GM12878 (cell line): ENCODE data around the gene OSBPL7.

ENCODE experiments used
- EED ChIP-seq: sonication (generic); IDR thresholded peaks from 2 replicates; pipeline ENCODE4 v1.6.1; 2016; ENCODE audit warnings: antibody characterized with exemption, low read depth
- EP300 ChIP-seq, 2 experiments: fragments of 150-350 bp in 1 of 2; IDR thresholded peaks; 2 replicates each; pipeline ENCODE4 v1.6.1; 2011 to 2012; ENCODE audit warnings: low read depth in 2 of 2, low read length in 2 of 2, borderline replicate concordance in 1 of 2, improper control_type of control experiment in 1 of 2, inconsistent platforms in 1 of 2; ENCODE audit not compliant: control insufficient read depth in 1 of 2
- FOS ChIP-seq: IDR thresholded peaks from 3 replicates; pipeline ENCODE4 v1.6.1; 2011; ENCODE audit warnings: borderline replicate concordance; ENCODE audit not compliant: insufficient read length; ENCODE audit errors: extremely low read depth
- MYC ChIP-seq: IDR thresholded peaks from 2 replicates; pipeline ENCODE4 v1.6.1; 2011; ENCODE audit warnings: mild to moderate bottlenecking, low read length, moderate library complexity, inconsistent platforms; ENCODE audit not compliant: insufficient read depth, insufficient replicate concordance, insufficient read length, severe bottlenecking
- RAD21 ChIP-seq: IDR thresholded peaks from 2 replicates; pipeline ENCODE4 v1.6.1; 2011; ENCODE audit warnings: mild to moderate bottlenecking, low read depth, low read length, moderate library complexity; ENCODE audit not compliant: insufficient read depth
- ZNF622 ChIP-seq: fragments of 450-650 bp; IDR thresholded peaks from 2 replicates; pipeline ENCODE4 v1.6.1; 2017; ENCODE audit warnings: mild to moderate bottlenecking, inconsistent platforms
- ZSCAN29 ChIP-seq: fragments of 450-650 bp; IDR thresholded peaks from 2 replicates; pipeline ENCODE4 v1.6.1; 2017; ENCODE audit warnings: mild to moderate bottlenecking, moderate library complexity
- ZZZ3 ChIP-seq: IDR thresholded peaks from 2 replicates; pipeline ENCODE4 v1.6.1; 2011; ENCODE audit warnings: low read depth; ENCODE audit not compliant: control insufficient read depth, insufficient read length
- TF ChIP-seq, protein P1 (sequence below): IDR thresholded peaks from 2 replicates; pipeline ENCODE4 v1.6.1; 2012; ENCODE audit warnings: low read depth, low read length, improper control_type of control experiment
- TF ChIP-seq, protein P2 (sequence below), 3 experiments: IDR thresholded peaks in 2 of 3; conservative IDR thresholded peaks in 1 of 3; 2 replicates each; pipeline ENCODE4 v1.5.1; 2011; ENCODE audit warnings: low read depth in 3 of 3, low read length in 3 of 3, mild to moderate bottlenecking in 3 of 3, control low read depth in 2 of 3, moderate library complexity in 2 of 3, inconsistent platforms in 1 of 3, mixed read lengths in 1 of 3; ENCODE audit not compliant: control insufficient read depth in 2 of 3, insufficient read depth in 1 of 3; ENCODE audit errors: extremely low read depth in 1 of 3
- TF ChIP-seq, protein P3 (sequence below): fragments of 450-650 bp; IDR thresholded peaks from 2 replicates; pipeline ENCODE4 v1.6.1; 2017; ENCODE audit warnings: mild to moderate bottlenecking

DNA sequence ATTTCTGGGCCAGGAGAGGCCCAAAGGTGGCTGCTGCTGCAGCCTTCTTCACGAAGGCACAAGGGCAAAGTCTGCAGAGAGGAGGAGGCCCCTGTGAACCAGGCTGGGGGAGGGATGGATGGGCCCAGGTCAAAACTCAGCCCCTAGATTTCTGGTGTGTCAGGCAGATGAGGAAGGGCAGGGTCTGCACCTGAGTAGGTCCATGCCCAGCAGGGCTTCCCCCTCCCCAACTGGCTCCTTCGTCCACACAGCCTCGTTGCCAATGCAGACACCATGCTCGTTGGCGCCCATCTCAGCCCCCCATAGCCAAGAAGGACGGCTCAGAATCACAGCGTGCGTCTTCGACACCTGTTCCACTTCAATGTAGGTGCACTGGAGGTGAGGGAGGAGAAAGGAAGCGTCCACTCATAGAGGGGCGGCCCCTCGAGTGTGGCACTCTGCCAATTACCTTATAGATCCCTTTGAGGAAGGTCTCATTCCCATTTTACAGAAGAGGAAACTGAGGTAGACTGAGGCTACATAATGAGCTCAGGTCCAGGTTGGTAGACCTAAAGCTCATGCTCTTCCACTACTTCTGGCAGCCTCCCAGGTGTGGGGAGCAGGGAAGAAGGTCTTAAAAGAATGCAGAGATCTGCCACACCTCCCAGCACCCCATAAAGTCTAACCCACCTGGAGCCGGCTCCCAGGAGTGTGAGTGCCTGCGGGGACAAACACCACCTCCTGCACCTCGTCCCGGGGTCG lies 18.6 kb upstream of the OSBPL7 start:
- TF ChIP-seq ZNF622 (no peak), FOS (no peak), EED (no peak), EP300 (IDR thresholded peaks at IDR 0.05; ENCODE audit: borderline replicate concordance in 1 of 2, control insufficient read depth in 1 of 2, low read depth in 2 of 2, low read length in 2 of 2) (no peak), ZSCAN29 (no peak), RAD21 (no peak), ZZZ3 (no peak), MYC (no peak)
- TF ChIP-seq, protein P1, sequence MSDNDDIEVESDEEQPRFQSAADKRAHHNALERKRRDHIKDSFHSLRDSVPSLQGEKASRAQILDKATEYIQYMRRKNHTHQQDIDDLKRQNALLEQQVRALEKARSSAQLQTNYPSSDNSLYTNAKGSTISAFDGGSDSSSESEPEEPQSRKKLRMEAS: no peak
- TF ChIP-seq, protein P2, sequence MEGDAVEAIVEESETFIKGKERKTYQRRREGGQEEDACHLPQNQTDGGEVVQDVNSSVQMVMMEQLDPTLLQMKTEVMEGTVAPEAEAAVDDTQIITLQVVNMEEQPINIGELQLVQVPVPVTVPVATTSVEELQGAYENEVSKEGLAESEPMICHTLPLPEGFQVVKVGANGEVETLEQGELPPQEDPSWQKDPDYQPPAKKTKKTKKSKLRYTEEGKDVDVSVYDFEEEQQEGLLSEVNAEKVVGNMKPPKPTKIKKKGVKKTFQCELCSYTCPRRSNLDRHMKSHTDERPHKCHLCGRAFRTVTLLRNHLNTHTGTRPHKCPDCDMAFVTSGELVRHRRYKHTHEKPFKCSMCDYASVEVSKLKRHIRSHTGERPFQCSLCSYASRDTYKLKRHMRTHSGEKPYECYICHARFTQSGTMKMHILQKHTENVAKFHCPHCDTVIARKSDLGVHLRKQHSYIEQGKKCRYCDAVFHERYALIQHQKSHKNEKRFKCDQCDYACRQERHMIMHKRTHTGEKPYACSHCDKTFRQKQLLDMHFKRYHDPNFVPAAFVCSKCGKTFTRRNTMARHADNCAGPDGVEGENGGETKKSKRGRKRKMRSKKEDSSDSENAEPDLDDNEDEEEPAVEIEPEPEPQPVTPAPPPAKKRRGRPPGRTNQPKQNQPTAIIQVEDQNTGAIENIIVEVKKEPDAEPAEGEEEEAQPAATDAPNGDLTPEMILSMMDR (IDR thresholded peaks at IDR 0.05 in 2 of 3, conservative IDR thresholded peaks at IDR 0.05 in 1 of 3; ENCODE audit: control insufficient read depth in 2 of 3, extremely low read depth in 1 of 3, insufficient read depth in 1 of 3, low read depth in 3 of 3, low read length in 3 of 3): no peak
- TF ChIP-seq, protein P3, sequence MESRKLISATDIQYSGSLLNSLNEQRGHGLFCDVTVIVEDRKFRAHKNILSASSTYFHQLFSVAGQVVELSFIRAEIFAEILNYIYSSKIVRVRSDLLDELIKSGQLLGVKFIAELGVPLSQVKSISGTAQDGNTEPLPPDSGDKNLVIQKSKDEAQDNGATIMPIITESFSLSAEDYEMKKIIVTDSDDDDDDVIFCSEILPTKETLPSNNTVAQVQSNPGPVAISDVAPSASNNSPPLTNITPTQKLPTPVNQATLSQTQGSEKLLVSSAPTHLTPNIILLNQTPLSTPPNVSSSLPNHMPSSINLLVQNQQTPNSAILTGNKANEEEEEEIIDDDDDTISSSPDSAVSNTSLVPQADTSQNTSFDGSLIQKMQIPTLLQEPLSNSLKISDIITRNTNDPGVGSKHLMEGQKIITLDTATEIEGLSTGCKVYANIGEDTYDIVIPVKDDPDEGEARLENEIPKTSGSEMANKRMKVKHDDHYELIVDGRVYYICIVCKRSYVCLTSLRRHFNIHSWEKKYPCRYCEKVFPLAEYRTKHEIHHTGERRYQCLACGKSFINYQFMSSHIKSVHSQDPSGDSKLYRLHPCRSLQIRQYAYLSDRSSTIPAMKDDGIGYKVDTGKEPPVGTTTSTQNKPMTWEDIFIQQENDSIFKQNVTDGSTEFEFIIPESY: no peak
